Peyer's patch (tissue), 4 donors: ENCODE data around the gene OASL. TPM values are rescaled to one million over a fixed set of nuclear protein-coding genes. Genes with fewer than 3 reads are reported as not detected.
"Not testable (repeated sequence)": the region's sequence is repeated elsewhere in the genome, so short reads cannot be mapped to it uniquely, and the experiment has no call there.

ENCODE experiments used
- DNase-seq, 3 donors: peaks; one replicate each; pipeline ENCODE4 v3.0.0-alpha.2; 2017 to 2019
- H3K27ac ChIP-seq, 4 donors: fragments of 200-600 bp; sonication (generic); one replicate each; pipeline ENCODE4 v1.5.1; 2016 to 2019
- H3K27me3 ChIP-seq, 2 donors: fragments of 200-600 bp; sonication (generic); one replicate each; pipeline ENCODE4 v1.5.1; 2019
- H3K36me3 ChIP-seq, 3 donors: fragments of 200-600 bp; sonication (generic); one replicate each; pipeline ENCODE4 v1.5.1; 2016 to 2019
- H3K4me1 ChIP-seq, 4 donors: fragments of 200-600 bp; sonication (generic); one replicate each; pipeline ENCODE4 v1.5.1; 2016 to 2019
- H3K4me3 ChIP-seq, 4 donors: fragments of 200-600 bp; sonication (generic); 1 replicate in 3 of 4; 2 replicates in 1 of 4; pipeline ENCODE4 v1.5.1; 2016 to 2019; ENCODE audit warnings: mild to moderate bottlenecking in 1 of 4
- H3K9me3 ChIP-seq, 4 donors: fragments of 200-600 bp; sonication (generic); one replicate each; pipeline ENCODE4 v1.5.1; 2016 to 2019; ENCODE audit warnings: mild to moderate bottlenecking in 1 of 4
- POLR2A ChIP-seq, 2 donors: fragments of 450-650 bp; IDR thresholded peaks; one replicate each; pipeline ENCODE4 v1.5.1; 2017; ENCODE audit warnings: antibody characterized with exemption in 2 of 2, mild to moderate bottlenecking in 2 of 2, moderate library complexity in 2 of 2
- total RNA-seq, 4 donors: library from RNA; depleted of rRNA; stranded (reverse); fragments of >200 nt; gene quantifications; one replicate each; pipeline ENCODE4 v1.1.0, GENCODE V29; 2016
- TF ChIP-seq, protein P1 (sequence below), 6 experiments: fragments of 450-650 bp in 4 of 6; fragments of 200-600 bp in 2 of 6; sonication (generic) in 1 of 6; IDR thresholded peaks; one replicate each; pipeline ENCODE4 v1.5.1; 2017 to 2019; ENCODE audit warnings: antibody characterized with exemption in 6 of 6, mild to moderate bottlenecking in 3 of 6, moderate library complexity in 1 of 6

Gene OASL
- total RNA-seq, 4 donors from 2014 or later, result 0.66 to 1.2 (median 0.94) TPM; not detected in 1

DNA sequence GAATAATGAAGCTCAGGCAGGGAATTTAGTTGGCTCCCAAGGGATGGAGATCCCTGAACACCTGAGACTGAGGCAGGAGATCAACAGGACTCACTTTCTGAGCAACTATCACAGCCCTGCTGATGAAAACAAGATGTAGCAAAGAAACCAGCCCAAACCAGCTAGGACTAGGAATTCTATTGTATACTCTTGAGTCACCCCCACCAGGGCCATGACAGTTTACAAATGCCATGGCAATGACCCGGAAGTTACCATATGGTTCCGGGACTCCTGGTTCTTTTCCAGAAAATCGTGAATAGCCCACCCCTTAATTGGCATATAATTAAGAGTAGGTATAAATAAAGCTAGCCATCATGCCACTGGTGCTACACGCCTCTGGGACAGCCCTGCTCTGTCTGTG, 46.0 kb upstream of the OASL start:
- TF ChIP-seq, protein P1, sequence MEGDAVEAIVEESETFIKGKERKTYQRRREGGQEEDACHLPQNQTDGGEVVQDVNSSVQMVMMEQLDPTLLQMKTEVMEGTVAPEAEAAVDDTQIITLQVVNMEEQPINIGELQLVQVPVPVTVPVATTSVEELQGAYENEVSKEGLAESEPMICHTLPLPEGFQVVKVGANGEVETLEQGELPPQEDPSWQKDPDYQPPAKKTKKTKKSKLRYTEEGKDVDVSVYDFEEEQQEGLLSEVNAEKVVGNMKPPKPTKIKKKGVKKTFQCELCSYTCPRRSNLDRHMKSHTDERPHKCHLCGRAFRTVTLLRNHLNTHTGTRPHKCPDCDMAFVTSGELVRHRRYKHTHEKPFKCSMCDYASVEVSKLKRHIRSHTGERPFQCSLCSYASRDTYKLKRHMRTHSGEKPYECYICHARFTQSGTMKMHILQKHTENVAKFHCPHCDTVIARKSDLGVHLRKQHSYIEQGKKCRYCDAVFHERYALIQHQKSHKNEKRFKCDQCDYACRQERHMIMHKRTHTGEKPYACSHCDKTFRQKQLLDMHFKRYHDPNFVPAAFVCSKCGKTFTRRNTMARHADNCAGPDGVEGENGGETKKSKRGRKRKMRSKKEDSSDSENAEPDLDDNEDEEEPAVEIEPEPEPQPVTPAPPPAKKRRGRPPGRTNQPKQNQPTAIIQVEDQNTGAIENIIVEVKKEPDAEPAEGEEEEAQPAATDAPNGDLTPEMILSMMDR (IDR thresholded peaks at IDR 0.05), result no peak
- no peak for TF ChIP-seq POLR2A (IDR thresholded peaks at IDR 0.05)

DNA sequence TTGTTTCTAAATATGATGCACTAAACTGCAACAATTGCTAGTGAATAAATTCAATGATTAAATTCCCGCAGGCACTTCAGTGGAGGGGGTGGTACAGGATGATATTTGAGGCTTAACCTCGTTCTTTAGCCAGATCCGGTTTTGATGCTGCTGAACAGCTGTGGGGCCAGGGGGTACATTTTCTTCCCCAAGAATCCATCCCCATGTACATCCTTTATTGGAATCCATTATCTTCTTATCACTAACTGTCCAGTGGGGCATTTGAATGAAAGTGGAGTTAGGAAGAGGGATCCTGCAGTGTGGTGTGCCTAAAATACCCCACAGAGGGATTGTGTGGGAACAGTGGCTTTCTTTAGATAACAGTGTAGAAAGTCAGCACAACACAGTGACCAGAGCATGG, 45.2 kb upstream of the OASL start:
- no peaks in the 10 kb centered on the region for H3K36me3 ChIP-seq
- no peak for DNase-seq
- H3K27me3 ChIP-seq, result no peaks in the 10 kb centered on the region
- no peak overlapping the region for H3K4me3 ChIP-seq
- TF ChIP-seq POLR2A (IDR thresholded peaks at IDR 0.05), result no peak
- TF ChIP-seq, protein P1 (IDR thresholded peaks at IDR 0.05), result no peak
- no peaks in the 10 kb centered on the region for H3K4me1 ChIP-seq
- no peak overlapping the region for H3K27ac ChIP-seq
- no peaks in the 10 kb centered on the region for H3K9me3 ChIP-seq

More for the DNA sequence above, 46.0 kb upstream of the OASL start:
- H3K27me3 ChIP-seq, result no peaks in the 10 kb centered on the region
- no peak for DNase-seq
- no peaks in the 10 kb centered on the region for H3K4me1 ChIP-seq
- no peaks in the 10 kb centered on the region for H3K36me3 ChIP-seq
- H3K27ac ChIP-seq, result no peak overlapping the region
- H3K9me3 ChIP-seq, result no peaks in the 10 kb centered on the region
- no peak overlapping the region for H3K4me3 ChIP-seq

DNA sequence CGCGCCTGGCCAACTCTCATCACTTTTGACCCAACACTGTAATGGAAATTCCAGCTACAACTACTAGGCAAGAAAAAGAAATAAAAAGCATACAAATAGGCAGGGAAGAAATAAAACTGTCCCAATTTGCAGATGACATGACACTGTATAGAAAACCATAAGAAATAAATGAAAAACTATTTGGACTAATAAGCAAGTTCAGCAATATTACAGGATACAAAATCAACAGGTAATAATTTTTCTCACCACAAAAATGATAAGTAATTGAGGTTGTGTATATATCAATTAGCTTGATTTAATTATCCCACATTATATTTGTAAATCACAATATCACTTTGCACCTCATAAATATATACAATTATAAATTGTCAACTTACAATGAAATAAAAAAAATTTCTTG, 41.9 kb upstream of the OASL start:
- Histone ChIP-seq H3K36me3 (no peaks in the 10 kb centered on the region), H3K4me3 (no peak overlapping the region)

DNA sequence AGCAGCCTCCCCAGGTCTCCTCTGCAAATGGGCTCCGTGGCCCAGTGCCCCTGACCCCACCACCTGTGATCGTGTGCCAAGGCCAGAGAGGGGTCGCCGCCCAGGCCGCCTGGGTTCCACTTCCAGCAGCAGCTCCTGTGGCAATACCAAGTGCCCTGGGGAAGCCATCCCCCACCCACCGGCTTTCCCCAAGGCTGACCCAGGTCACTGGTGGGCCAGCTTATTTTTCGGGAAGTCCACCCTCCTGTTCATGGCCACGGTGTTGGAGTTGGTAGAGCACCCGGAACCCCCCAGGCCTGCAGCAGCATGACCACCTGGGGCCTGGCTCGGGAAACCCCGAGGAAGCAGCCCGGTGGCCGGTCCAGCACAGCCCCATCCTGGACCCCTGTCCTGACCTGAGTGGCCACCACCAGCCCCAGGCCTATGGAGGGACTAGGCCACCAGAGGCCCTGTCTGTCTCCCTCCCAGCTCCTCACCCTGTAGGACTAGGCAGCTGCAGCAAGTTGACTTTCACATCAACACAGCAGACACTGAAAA, 40.8 kb upstream of the OASL start:
- no peaks in the 10 kb centered on the region for H3K4me1 ChIP-seq
- no peaks in the 10 kb centered on the region for H3K27me3 ChIP-seq
- H3K4me3 ChIP-seq, result no peak overlapping the region
- H3K36me3 ChIP-seq, result no peaks in the 10 kb centered on the region
- no peaks in the 10 kb centered on the region for H3K9me3 ChIP-seq
- TF ChIP-seq, protein P1 (IDR thresholded peaks at IDR 0.05), result no peak
- TF ChIP-seq POLR2A (IDR thresholded peaks at IDR 0.05), result no peak
- no peak overlapping the region for H3K27ac ChIP-seq
- no peak for DNase-seq

More for the DNA sequence above, 41.9 kb upstream of the OASL start:
- Histone ChIP-seq H3K27ac (no peak overlapping the region), H3K4me1 (no peaks in the 10 kb centered on the region), H3K9me3 (no peaks in the 10 kb centered on the region), H3K27me3 (no peaks in the 10 kb centered on the region)
- DNase-seq, result no peak
- TF ChIP-seq POLR2A (IDR thresholded peaks at IDR 0.05), result no peak
- TF ChIP-seq, protein P1 (IDR thresholded peaks at IDR 0.05), result no peak

DNA sequence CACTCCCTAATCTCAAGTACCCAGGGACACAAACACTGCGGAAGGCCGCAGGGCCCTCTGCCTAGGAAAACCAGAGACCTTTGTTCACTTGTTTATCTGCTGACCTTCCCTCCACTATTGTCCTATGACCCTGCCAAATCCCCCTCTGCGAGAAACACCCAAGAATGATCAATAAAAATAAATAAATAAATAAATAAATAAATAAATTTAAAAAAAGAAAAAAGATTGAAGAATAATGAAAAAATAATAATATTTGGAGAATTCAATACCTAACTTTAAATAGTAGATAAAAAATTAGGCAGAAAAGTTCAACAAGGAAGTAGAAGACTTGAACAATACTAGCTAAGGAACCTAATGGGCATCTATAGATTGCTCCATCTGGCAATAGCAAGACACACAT, 38.4 kb upstream of the OASL start:
- not testable (repeated sequence) for H3K36me3 ChIP-seq, H3K9me3 ChIP-seq, H3K27me3 ChIP-seq, H3K4me3 ChIP-seq, H3K4me1 ChIP-seq, DNase-seq, H3K27ac ChIP-seq

DNA sequence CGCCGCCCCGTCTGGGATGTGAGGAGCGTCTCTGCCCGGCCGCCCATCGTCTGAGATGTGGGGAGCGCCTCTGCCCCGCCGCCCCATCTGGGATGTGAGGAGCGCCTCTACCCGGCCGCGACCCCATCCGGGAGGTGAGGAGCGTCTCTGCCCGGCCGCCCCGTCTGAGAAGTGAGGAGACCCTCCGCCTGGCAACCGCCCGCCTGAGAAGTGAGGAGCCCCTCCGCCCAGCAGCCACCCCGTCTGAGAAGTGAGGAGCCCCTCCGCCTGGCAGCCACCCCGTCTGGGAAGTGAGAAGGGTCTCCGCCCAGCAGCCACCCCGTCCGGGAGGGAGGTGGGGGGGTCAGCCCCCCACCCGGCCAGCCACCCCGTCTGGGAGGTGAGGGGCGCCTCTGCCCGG, 36.9 kb upstream of the OASL start:
- not testable (repeated sequence) for H3K9me3 ChIP-seq, H3K36me3 ChIP-seq, H3K27me3 ChIP-seq, H3K4me3 ChIP-seq, H3K27ac ChIP-seq, DNase-seq, H3K4me1 ChIP-seq

DNA sequence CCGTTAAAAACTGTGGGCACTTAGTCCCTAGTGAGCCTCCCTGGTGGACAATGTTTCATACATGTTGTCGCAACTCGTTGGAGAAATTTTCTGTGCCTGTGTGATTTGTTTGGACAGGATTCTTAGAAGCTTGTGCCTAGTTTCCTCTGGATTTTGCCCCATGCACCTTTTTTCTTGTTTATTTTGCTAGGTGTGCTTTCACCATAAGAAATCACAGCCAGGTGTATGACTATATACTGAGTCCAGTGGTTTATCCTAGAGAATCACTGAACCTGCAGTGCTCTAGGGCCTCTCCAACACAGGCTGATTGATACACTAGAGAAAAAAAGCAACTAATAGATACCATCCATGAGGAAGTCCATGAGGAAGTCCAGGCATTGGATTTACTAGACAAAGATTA, 33.1 kb upstream of the OASL start:
- DNase-seq, result no peak
- Histone ChIP-seq H3K36me3 (no peaks in the 10 kb centered on the region), H3K27me3 (no peaks in the 10 kb centered on the region), H3K4me3 (no peak overlapping the region), H3K9me3 (no peaks in the 10 kb centered on the region), H3K27ac (no peak overlapping the region), H3K4me1 (no peaks in the 10 kb centered on the region)
- TF ChIP-seq POLR2A (IDR thresholded peaks at IDR 0.05), result no peak
- TF ChIP-seq, protein P1 (IDR thresholded peaks at IDR 0.05), result no peak
